ENCODE measurements around the gene GNG13. TPM values are rescaled to one million over a fixed set of nuclear protein-coding genes. Genes with fewer than 3 reads are reported as not detected.

GNG13 gene
- total RNA-seq, 1 donor from 2014 or later: not detected

- no peak for DNase-seq (ENCODE audit: low spot score in 2 of 2, unreplicated experiment in 2 of 2)
- no peaks in the 10 kb centered on the region for H3K27me3 Mint-ChIP-seq (ENCODE audit: low read depth)
- no peaks in the 10 kb centered on the region for H3K36me3 Mint-ChIP-seq
- no peak overlapping the region for H3K27ac Mint-ChIP-seq
- no peaks in the 10 kb centered on the region for H3K4me1 Mint-ChIP-seq
- no peak for TF ChIP-seq CTCF (IDR thresholded peaks at IDR 0.05; ENCODE audit: unreplicated experiment)
- H3K4me3 Mint-ChIP-seq: no peak overlapping the region
- no peaks in the 10 kb centered on the region for H3K9me3 Mint-ChIP-seq
These were observed 32.1 kb downstream of the GNG13 start for GRCh38 chr16:768428-768827.

GRCh38 chr16:767743-768235 lies 32.7 kb downstream of the GNG13 start:
- no peak overlapping the region for H3K27ac Mint-ChIP-seq
- H3K27me3 Mint-ChIP-seq (ENCODE audit: low read depth): no peaks in the 10 kb centered on the region
- DNase-seq (ENCODE audit: low spot score in 2 of 2, unreplicated experiment in 2 of 2): no peak
- no peaks in the 10 kb centered on the region for H3K4me1 Mint-ChIP-seq
- H3K4me3 Mint-ChIP-seq: no peak overlapping the region
- H3K9me3 Mint-ChIP-seq: no peaks in the 10 kb centered on the region
- TF ChIP-seq CTCF (IDR thresholded peaks at IDR 0.05; ENCODE audit: unreplicated experiment): no peak
- H3K36me3 Mint-ChIP-seq: no peaks in the 10 kb centered on the region

GRCh38 chr16:766820-767640 lies 33.5 kb downstream of the GNG13 start:
- DNase-seq (ENCODE audit: low spot score in 2 of 2, unreplicated experiment in 2 of 2): no peak
- peaks cover 1% of the 10 kb centered on the region for H3K4me1 Mint-ChIP-seq
- H3K9me3 Mint-ChIP-seq: no peaks in the 10 kb centered on the region
- H3K4me3 Mint-ChIP-seq: no peak overlapping the region
- no peak for TF ChIP-seq CTCF (IDR thresholded peaks at IDR 0.05; ENCODE audit: unreplicated experiment)
- no peaks in the 10 kb centered on the region for H3K27me3 Mint-ChIP-seq (ENCODE audit: low read depth)
- H3K27ac Mint-ChIP-seq: no peak overlapping the region
- H3K36me3 Mint-ChIP-seq: no peaks in the 10 kb centered on the region

GRCh38 chr16:766008-766819 lies 34.3 kb downstream of the GNG13 start:
- H3K36me3 Mint-ChIP-seq: no peaks in the 10 kb centered on the region
- H3K27me3 Mint-ChIP-seq (ENCODE audit: low read depth): no peaks in the 10 kb centered on the region
- peaks cover 8% of the 10 kb centered on the region for H3K4me1 Mint-ChIP-seq
- H3K27ac Mint-ChIP-seq: no peak overlapping the region
- no peaks in the 10 kb centered on the region for H3K9me3 Mint-ChIP-seq
- no peak for TF ChIP-seq CTCF (IDR thresholded peaks at IDR 0.05; ENCODE audit: unreplicated experiment)
- H3K4me3 Mint-ChIP-seq: no peak overlapping the region
- no peak for DNase-seq (ENCODE audit: low spot score in 2 of 2, unreplicated experiment in 2 of 2)

GRCh38 chr16:765488-765865 lies 35.1 kb downstream of the GNG13 start:
- no peak for TF ChIP-seq CTCF (IDR thresholded peaks at IDR 0.05; ENCODE audit: unreplicated experiment)
- Mint-ChIP-seq H3K4me1 (peaks cover 11% of the 10 kb centered on the region), H3K36me3 (no peaks in the 10 kb centered on the region), H3K27ac (no peak overlapping the region), H3K4me3 (no peak overlapping the region), H3K27me3 (ENCODE audit: low read depth) (no peaks in the 10 kb centered on the region), H3K9me3 (no peaks in the 10 kb centered on the region)
- no peak for DNase-seq (ENCODE audit: low spot score in 2 of 2, unreplicated experiment in 2 of 2)

Data from mesothelial cell of epicardium (in vitro differentiated cells).